Body of pancreas (tissue), 4 donors: ENCODE measurements around the gene SCAMP1. TPM values are rescaled to one million over a fixed set of nuclear protein-coding genes. Genes with fewer than 3 reads are reported as not detected.
"Not testable (repeated sequence)": the region's sequence is repeated elsewhere in the genome, so short reads cannot be mapped to it uniquely, and the experiment has no call there.

Source experiments
- ATAC-seq: fragments of 150-250 bp; one replicate; pipeline ENCODE4 v1.9.1; 2016
- DNase-seq, 4 donors: peaks; one replicate each; pipeline ENCODE4 v3.0.0-alpha.2; 2019
- H3K27ac ChIP-seq, 4 donors: fragments of 200-600 bp; sonication (generic); 1 replicate in 3 of 4; 2 replicates in 1 of 4; pipeline versions ENCODE4 v1.5.1 to v1.6.1; 2016 to 2019; ENCODE audit warnings: mild to moderate bottlenecking in 1 of 4, mixed read lengths in 1 of 4, moderate library complexity in 1 of 4
- H3K27me3 ChIP-seq, 2 donors: fragments of 200-600 bp; sonication (generic); one replicate each; pipeline ENCODE4 v1.6.0; 2016; ENCODE audit warnings: mild to moderate bottlenecking in 1 of 2
- H3K36me3 ChIP-seq, 2 donors: fragments of 200-600 bp; sonication (generic); replicated peaks in 1 of 2; 2 replicates each; pipeline ENCODE4 v1.5.1; 2016; ENCODE audit warnings: low read depth in 2 of 2; ENCODE audit not compliant: insufficient read depth in 1 of 2
- H3K4me1 ChIP-seq: fragments of 200-600 bp; sonication (generic); one replicate; pipeline ENCODE4 v1.6.0; 2016
- H3K4me3 ChIP-seq, 2 donors: fragments of 200-600 bp; sonication (generic); 1 replicate in 1 of 2; 2 replicates in 1 of 2; pipeline ENCODE4 v1.5.1; 2016 to 2019
- H3K9me3 ChIP-seq, 3 donors: fragments of 200-600 bp; sonication (generic); 1 replicate in 2 of 3; 2 replicates in 1 of 3; pipeline ENCODE4 v1.5.1; 2016
- POLR2A ChIP-seq, 3 donors: fragments of 450-650 bp; IDR thresholded peaks; one replicate each; pipeline ENCODE4 v1.6.1; 2016; ENCODE audit warnings: antibody characterized with exemption in 3 of 3, mild to moderate bottlenecking in 2 of 3
- WGBS, 2 donors: methylation state at CpG; one replicate each; pipeline ENCODE4 v1.1.5; 2017; 5-methylcytosine and 5-hydroxymethylcytosine counted together
- intact Hi-C: fragments of 100-400 bp; cut with DNase I; formaldehyde crosslinking; loops from one replicate; pipeline ENCODE4 v1.15.1; 2023
- total RNA-seq, 2 donors: library from RNA; depleted of rRNA; stranded (reverse); fragments of >200 nt; gene quantifications; one replicate each; pipeline ENCODE4 v1.1.0, GENCODE V29; 2016
- TF ChIP-seq, protein P1 (sequence below), 7 experiments: fragments of 450-650 bp in 4 of 7; fragments of 200-600 bp in 3 of 7; sonication (generic) in 3 of 7; IDR thresholded peaks; one replicate each; pipeline ENCODE4 v1.5.1; 2016 to 2019; ENCODE audit warnings: antibody characterized with exemption in 7 of 7

The SCAMP1 gene
- total RNA-seq, 2 donors from 2014 or later, result 10.2 to 15.8 TPM

GRCh38 chr5:78387468-78388153 lies 27.2 kb downstream of the SCAMP1 start:
- no peak overlapping the region for H3K4me3 ChIP-seq
- no peak for TF ChIP-seq POLR2A (IDR thresholded peaks at IDR 0.05)
- TF ChIP-seq, protein P1, sequence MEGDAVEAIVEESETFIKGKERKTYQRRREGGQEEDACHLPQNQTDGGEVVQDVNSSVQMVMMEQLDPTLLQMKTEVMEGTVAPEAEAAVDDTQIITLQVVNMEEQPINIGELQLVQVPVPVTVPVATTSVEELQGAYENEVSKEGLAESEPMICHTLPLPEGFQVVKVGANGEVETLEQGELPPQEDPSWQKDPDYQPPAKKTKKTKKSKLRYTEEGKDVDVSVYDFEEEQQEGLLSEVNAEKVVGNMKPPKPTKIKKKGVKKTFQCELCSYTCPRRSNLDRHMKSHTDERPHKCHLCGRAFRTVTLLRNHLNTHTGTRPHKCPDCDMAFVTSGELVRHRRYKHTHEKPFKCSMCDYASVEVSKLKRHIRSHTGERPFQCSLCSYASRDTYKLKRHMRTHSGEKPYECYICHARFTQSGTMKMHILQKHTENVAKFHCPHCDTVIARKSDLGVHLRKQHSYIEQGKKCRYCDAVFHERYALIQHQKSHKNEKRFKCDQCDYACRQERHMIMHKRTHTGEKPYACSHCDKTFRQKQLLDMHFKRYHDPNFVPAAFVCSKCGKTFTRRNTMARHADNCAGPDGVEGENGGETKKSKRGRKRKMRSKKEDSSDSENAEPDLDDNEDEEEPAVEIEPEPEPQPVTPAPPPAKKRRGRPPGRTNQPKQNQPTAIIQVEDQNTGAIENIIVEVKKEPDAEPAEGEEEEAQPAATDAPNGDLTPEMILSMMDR (IDR thresholded peaks at IDR 0.05), result no peak
- WGBS, 2 donors, result 86 to 89% methylated on average over 11 of the region's 11 CpGs
- intact Hi-C loops, result no loop called here
- DNase-seq (no peak), ATAC-seq (no peak)
- H3K27me3 ChIP-seq, result no peaks in the 10 kb centered on the region
- H3K4me1 ChIP-seq, result no peaks in the 10 kb centered on the region
- H3K27ac ChIP-seq, result no peak overlapping the region
- peaks cover 0 to 4% (median 0%) of the 10 kb centered on the region in 3 donors for H3K9me3 ChIP-seq
- H3K36me3 ChIP-seq, result no peaks in the 10 kb centered on the region

DNA sequence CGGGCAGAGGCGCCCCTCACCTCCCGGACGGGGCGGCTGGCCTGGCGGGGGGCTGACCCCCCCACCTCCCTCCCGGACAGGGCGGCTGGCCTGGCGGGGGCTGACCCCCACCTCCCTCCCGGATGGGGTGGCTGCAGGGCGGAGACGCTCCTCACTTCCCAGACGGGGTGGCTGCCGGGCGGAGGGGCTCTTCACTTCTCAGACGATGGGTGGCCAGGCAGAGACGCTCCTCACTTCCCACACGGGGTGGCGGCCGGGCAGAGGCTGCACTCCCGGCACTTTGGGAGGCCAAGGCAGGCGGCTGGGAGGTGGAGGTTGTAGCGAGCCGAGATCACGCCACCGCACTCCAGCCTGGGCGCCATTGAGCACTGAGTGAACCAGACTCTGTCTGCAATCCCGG lies 30.9 kb downstream of the SCAMP1 start:
- ATAC-seq, H3K4me1 ChIP-seq, intact Hi-C loops, H3K27me3 ChIP-seq, H3K27ac ChIP-seq, H3K4me3 ChIP-seq, DNase-seq, H3K9me3 ChIP-seq, H3K36me3 ChIP-seq: not testable (repeated sequence)
- WGBS, 2 donors, result 97 to 100% methylated on average over 1 to 15 of the region's 28 CpGs

DNA sequence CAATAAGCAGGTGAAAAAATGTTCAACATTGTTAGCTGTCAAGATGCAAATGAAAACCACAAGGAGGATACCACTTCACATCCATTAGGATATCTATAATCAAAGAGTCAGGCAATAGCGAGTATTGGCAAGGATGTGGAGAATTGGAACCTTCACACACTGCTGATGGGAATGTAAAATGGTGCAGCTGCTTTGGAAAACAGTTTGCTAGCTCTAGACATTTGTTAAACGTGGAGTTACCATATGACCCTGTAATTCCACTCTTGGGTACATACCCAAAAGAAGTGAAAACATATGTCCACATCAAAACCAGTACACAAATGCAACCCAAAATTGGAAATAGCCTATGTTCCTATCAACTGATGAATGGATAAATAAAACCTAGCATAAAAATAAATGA lies 37.4 kb downstream of the SCAMP1 start:
- Histone ChIP-seq H3K9me3 (no peaks in the 10 kb centered on the region), H3K4me3 (no peak overlapping the region), H3K4me1 (no peaks in the 10 kb centered on the region), H3K36me3 (no peaks in the 10 kb centered on the region), H3K27me3 (no peaks in the 10 kb centered on the region), H3K27ac (no peak overlapping the region)
- WGBS, 2 donors, result 91% methylated on average over 2 of the region's 2 CpGs
- intact Hi-C loops, result no loop called here
- ATAC-seq, result no peak
- no peak for TF ChIP-seq POLR2A (IDR thresholded peaks at IDR 0.05)
- TF ChIP-seq, protein P1 (IDR thresholded peaks at IDR 0.05), result no peak
- DNase-seq, result no peak

DNA sequence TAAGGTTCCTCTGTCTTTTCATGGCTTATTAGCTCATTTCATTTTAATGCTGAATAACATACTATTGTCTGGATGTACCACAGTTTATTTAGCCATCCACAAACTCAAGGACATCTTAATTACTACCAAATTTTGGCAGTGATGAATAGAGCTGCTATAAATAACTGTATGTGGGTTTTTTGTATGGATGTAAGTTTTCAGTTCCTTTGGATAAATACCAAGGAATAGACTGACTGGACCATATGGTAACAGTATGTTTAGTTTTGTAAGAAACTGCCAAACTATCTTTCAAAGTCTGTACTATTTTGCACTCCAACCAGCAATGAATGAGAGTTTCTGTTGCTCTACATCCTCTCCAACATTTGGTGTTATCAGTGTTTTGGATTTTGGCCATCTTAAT lies 38.7 kb downstream of the SCAMP1 start:
- H3K27ac ChIP-seq, result no peak overlapping the region
- DNase-seq (no peak), ATAC-seq (no peak)
- TF ChIP-seq, protein P1 (IDR thresholded peaks at IDR 0.05), result no peak
- TF ChIP-seq POLR2A (IDR thresholded peaks at IDR 0.05), result no peak
- H3K9me3 ChIP-seq, result no peaks in the 10 kb centered on the region
- H3K4me1 ChIP-seq, result no peaks in the 10 kb centered on the region
- H3K4me3 ChIP-seq, result no peak overlapping the region
- H3K36me3 ChIP-seq, result no peaks in the 10 kb centered on the region
- no peaks in the 10 kb centered on the region for H3K27me3 ChIP-seq
- intact Hi-C loops, result no loop called here

GRCh38 chr5:78404682-78405293 lies 44.4 kb downstream of the SCAMP1 start:
- DNase-seq, result no peak
- H3K36me3 ChIP-seq, result no peaks in the 10 kb centered on the region
- peaks cover 20% of the 10 kb centered on the region for H3K4me1 ChIP-seq
- TF ChIP-seq, protein P1 (IDR thresholded peaks at IDR 0.05), result no peak
- TF ChIP-seq POLR2A (IDR thresholded peaks at IDR 0.05), result no peak
- WGBS, 2 donors, result 59 to 70% methylated on average over 2 of the region's 2 CpGs
- H3K4me3 ChIP-seq, result no peak overlapping the region
- H3K9me3 ChIP-seq, result no peaks in the 10 kb centered on the region
- ATAC-seq, result no peak
- no peaks in the 10 kb centered on the region for H3K27me3 ChIP-seq
- intact Hi-C loops, result no loop called here
- H3K27ac ChIP-seq, result no peak overlapping the region
